ENCODE results near the gene VPS54. TPM values are rescaled to one million over a fixed set of nuclear protein-coding genes. Genes with fewer than 3 reads are reported as not detected.

The VPS54 gene, protein sequence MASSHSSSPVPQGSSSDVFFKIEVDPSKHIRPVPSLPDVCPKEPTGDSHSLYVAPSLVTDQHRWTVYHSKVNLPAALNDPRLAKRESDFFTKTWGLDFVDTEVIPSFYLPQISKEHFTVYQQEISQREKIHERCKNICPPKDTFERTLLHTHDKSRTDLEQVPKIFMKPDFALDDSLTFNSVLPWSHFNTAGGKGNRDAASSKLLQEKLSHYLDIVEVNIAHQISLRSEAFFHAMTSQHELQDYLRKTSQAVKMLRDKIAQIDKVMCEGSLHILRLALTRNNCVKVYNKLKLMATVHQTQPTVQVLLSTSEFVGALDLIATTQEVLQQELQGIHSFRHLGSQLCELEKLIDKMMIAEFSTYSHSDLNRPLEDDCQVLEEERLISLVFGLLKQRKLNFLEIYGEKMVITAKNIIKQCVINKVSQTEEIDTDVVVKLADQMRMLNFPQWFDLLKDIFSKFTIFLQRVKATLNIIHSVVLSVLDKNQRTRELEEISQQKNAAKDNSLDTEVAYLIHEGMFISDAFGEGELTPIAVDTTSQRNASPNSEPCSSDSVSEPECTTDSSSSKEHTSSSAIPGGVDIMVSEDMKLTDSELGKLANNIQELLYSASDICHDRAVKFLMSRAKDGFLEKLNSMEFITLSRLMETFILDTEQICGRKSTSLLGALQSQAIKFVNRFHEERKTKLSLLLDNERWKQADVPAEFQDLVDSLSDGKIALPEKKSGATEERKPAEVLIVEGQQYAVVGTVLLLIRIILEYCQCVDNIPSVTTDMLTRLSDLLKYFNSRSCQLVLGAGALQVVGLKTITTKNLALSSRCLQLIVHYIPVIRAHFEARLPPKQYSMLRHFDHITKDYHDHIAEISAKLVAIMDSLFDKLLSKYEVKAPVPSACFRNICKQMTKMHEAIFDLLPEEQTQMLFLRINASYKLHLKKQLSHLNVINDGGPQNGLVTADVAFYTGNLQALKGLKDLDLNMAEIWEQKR
- total RNA-seq = 19.7 and 21.8 TPM in 2 replicates

DNA sequence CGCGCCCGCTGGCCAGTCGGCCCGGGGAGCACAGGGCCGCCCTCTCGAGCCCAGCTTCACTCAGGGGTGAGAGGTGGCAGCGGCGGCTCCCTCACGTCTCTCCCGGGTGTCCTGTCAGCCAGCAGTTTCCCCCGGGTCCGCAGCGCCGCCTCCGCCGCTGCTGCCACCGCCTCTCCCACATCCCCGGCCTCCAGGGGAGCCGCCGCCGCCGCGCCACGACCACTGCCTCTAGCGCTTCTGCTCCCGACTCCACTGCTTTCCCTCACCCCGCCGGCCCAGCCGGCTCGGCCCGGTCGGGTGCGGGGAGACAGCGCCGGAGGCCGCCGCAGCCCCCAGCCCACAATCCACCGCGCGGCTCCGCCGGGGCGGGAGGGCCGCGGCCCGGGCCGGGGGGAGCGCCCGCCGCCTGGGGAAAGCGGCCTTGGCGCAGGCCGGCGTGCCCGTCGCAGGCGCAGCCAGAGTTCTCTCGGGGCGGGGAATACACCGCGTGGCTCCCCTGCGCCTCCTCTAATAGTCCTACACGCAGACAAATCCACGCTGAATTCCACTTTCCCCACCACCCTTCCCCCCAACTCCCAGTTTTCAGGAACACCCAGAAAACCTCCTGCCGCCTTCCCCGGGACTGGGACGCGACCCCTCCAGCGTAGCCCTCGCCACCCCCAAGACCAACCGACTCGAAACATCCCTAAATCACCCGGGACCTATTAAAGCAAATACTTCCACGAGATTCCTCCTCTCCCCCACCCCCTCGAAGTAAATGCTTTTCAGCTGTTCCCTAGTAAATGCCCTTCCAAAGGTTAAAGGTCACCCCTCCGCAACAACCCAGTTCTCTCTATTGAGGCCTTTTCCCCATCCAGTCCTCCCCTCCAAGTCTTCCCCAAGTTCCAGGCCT is at the start of gene VPS54:
TSS of gene VPS54 (minus strand) at position 346 of the 892 bp plus-strand sequence. CDS start 35,429 bp downstream, outside the sequence.

Other genes starting within 250 kb of the VPS54 start
- 109 and 218 TPM in 2 replicates for gene UGP2, start 177.5 kb downstream of the VPS54 start, total RNA-seq
- 11.1 and 14.1 TPM in 2 replicates for gene PELI1, start 125.0 kb upstream of the VPS54 start, total RNA-seq

Measured in smooth muscle cell of the pulmonary artery (primary cell).